ENCODE results near the gene HSF2BP. TPM values are rescaled to one million over a fixed set of nuclear protein-coding genes. Genes with fewer than 3 reads are reported as not detected.

The HSF2BP gene
- total RNA-seq, 4 donors from 2014 or later: 0.29 to 5.7 (median 1.2) TPM; not detected in 1

DNA sequence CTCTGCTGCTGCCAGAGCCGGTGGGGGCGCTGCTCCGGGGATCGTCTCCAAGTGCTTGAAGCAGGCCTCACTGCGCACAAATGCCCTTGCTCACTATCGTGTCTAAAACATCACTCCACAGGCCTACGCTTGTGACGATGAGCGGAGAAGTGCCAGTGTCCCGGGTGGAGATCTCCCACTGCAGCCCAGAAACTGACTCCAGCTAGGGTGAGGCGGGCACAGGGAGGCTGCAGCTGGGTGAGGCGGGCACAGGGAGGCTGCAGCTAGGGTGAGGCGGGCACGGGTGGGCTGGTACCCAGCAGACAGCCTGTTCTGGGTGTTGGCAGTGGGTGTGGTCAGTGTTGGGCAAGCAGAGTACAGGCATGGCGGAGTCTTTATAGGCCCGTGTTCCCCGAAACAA is 36.9 kb upstream of the HSF2BP start:
- no peaks in the 10 kb centered on the region for H3K27me3 ChIP-seq
- no peak overlapping the region for H3K4me3 ChIP-seq
- H3K9me3 ChIP-seq: no peaks in the 10 kb centered on the region
- no peak for DNase-seq
- no peaks in the 10 kb centered on the region for H3K4me1 ChIP-seq
- no peak overlapping the region for H3K27ac ChIP-seq
- TF ChIP-seq, protein P1, sequence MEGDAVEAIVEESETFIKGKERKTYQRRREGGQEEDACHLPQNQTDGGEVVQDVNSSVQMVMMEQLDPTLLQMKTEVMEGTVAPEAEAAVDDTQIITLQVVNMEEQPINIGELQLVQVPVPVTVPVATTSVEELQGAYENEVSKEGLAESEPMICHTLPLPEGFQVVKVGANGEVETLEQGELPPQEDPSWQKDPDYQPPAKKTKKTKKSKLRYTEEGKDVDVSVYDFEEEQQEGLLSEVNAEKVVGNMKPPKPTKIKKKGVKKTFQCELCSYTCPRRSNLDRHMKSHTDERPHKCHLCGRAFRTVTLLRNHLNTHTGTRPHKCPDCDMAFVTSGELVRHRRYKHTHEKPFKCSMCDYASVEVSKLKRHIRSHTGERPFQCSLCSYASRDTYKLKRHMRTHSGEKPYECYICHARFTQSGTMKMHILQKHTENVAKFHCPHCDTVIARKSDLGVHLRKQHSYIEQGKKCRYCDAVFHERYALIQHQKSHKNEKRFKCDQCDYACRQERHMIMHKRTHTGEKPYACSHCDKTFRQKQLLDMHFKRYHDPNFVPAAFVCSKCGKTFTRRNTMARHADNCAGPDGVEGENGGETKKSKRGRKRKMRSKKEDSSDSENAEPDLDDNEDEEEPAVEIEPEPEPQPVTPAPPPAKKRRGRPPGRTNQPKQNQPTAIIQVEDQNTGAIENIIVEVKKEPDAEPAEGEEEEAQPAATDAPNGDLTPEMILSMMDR (IDR thresholded peaks at IDR 0.05): no peak
- TF ChIP-seq POLR2A (IDR thresholded peaks at IDR 0.05): no peak
- intact Hi-C loops (cut with DNase I; ENCODE audit: low total_unique reads): no loop called here
- no peaks in the 10 kb centered on the region for H3K36me3 ChIP-seq

DNA sequence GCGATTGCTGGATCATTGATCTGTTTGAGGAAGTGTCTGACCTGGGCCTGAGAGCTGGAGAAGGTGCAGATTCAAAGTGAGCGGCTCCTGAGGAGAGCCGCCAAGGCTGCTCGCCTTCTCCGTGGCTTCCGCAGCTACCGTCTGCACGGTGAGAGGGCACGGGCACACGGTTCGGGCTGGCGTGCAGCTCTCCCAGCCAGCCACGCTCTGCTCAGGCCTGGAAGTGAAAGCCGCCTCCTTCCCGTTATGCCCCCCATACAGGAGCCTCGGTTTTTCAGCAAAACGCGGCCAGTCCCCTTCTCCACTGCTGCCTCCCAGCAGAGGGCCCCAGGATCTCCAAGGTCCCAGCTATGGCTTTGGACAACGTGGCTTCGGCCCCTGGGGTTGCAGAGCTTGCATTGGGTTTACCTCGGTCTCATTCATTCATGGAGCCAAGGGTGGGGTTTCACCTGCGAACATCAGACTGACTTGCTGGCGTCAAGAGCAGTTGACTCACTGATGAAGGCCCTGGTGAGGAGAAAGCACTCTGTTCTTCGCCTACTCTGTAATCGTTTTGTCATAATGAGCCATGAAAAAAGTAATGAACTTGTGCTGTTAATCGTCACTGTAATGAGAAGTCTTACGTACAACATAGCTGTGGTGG is 35.3 kb upstream of the HSF2BP start:
- H3K4me1 ChIP-seq: no peaks in the 10 kb centered on the region
- H3K9me3 ChIP-seq: no peaks in the 10 kb centered on the region
- intact Hi-C loops (cut with DNase I; ENCODE audit: low total_unique reads): no loop called here
- no peaks in the 10 kb centered on the region for H3K27me3 ChIP-seq
- no peak for TF ChIP-seq POLR2A (IDR thresholded peaks at IDR 0.05)
- TF ChIP-seq, protein P1 (IDR thresholded peaks at IDR 0.05): no peak
- no peak for DNase-seq
- no peak overlapping the region for H3K27ac ChIP-seq
- no peaks in the 10 kb centered on the region for H3K36me3 ChIP-seq
- H3K4me3 ChIP-seq: no peak overlapping the region

- no peaks in the 10 kb centered on the region for H3K36me3 ChIP-seq
- no peaks in the 10 kb centered on the region for H3K27me3 ChIP-seq
- no peak for TF ChIP-seq POLR2A (IDR thresholded peaks at IDR 0.05)
- TF ChIP-seq, protein P1 (IDR thresholded peaks at IDR 0.05): no peak
- intact Hi-C loops (cut with DNase I; ENCODE audit: low total_unique reads): no loop called here
- H3K4me3 ChIP-seq: no peak overlapping the region
- no peaks in the 10 kb centered on the region for H3K4me1 ChIP-seq
- H3K27ac ChIP-seq: no peak overlapping the region
- no peaks in the 10 kb centered on the region for H3K9me3 ChIP-seq
- DNase-seq: no peak
Observed at GRCh38 chr21:43693981-43694380, 34.7 kb upstream of the HSF2BP start.

GRCh38 chr21:43692949-43693348 is 33.7 kb upstream of the HSF2BP start:
- intact Hi-C loops (cut with DNase I; ENCODE audit: low total_unique reads): no loop called here
- Histone ChIP-seq H3K27ac (no peak overlapping the region), H3K4me1 (no peaks in the 10 kb centered on the region), H3K27me3 (no peaks in the 10 kb centered on the region), H3K4me3 (no peak overlapping the region), H3K9me3 (no peaks in the 10 kb centered on the region), H3K36me3 (no peaks in the 10 kb centered on the region)
- TF ChIP-seq POLR2A (IDR thresholded peaks at IDR 0.05): no peak
- TF ChIP-seq, protein P1 (IDR thresholded peaks at IDR 0.05): no peak
- no peak for DNase-seq

DNA sequence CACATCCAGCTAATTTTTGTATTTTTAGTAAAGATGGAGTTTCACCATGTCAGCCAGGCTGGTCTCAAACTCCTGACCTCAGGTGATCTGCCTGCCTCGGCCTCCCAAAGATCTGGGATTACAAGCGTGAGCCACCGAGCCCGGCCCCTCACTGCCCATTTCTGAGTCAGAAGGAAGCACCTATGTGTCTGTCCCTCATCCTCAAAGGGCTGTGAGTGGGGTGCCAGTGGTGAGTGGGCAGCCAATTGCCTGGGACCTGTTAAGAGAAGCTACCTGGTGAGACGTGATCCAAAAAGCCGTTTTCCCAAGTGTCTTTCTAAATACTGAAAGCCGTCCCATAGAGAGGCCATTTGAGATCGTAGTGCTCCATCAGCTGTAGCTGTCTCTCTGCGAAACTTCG is 32.5 kb upstream of the HSF2BP start:
- TF ChIP-seq POLR2A (IDR thresholded peaks at IDR 0.05): no peak
- TF ChIP-seq, protein P1 (IDR thresholded peaks at IDR 0.05): no peak
- intact Hi-C loops (cut with DNase I; ENCODE audit: low total_unique reads): no loop called here
- Histone ChIP-seq H3K27me3 (no peaks in the 10 kb centered on the region), H3K27ac (no peak overlapping the region), H3K4me1 (no peaks in the 10 kb centered on the region), H3K36me3 (no peaks in the 10 kb centered on the region), H3K4me3 (no peak overlapping the region), H3K9me3 (no peaks in the 10 kb centered on the region)
- DNase-seq: no peak
